ENCODE results near the gene KRTAP3-1.
"Not testable (repeated sequence)": the region's sequence is repeated elsewhere in the genome, so short reads cannot be mapped to it uniquely, and the experiment has no call there.

KRTAP3-1 gene

GRCh38 chr17:41008811-41009210, at the start of gene KRTAP3-1:
KRTAP3-1 (minus strand) TSS chr17:41009128; CDS start chr17:41009074, 54 bp downstream.
- DNase-seq (ENCODE audit: low read depth in 2 of 2) = no peak

- no peak for DNase-seq (ENCODE audit: low read depth in 2 of 2)
These were observed 48.6 kb upstream of the KRTAP3-1 start for GRCh38 chr17:41057547-41057946.

- DNase-seq (ENCODE audit: low read depth in 2 of 2) = not testable (repeated sequence)
These were observed 46.2 kb upstream of the KRTAP3-1 start, which contains the start of gene KRTAP2-2 for GRCh38 chr17:41055130-41055529. KRTAP2-2 (minus strand) TSS chr17:41055230; CDS start chr17:41055211, 19 bp downstream.

- DNase-seq (ENCODE audit: low read depth in 2 of 2) = not testable (repeated sequence)
These were observed 45.6 kb upstream of the KRTAP3-1 start for GRCh38 chr17:41054556-41054955.

- no peak for DNase-seq (ENCODE audit: low read depth in 2 of 2)
These were observed 45.1 kb upstream of the KRTAP3-1 start for GRCh38 chr17:41054025-41054424.

GRCh38 chr17:41052566-41052965, 43.6 kb upstream of the KRTAP3-1 start:
- DNase-seq (ENCODE audit: low read depth in 2 of 2) = no peak

- DNase-seq (ENCODE audit: low read depth in 2 of 2) = no peak
These were observed 40.2 kb upstream of the KRTAP3-1 start for GRCh38 chr17:41049110-41049509.

GRCh38 chr17:41048441-41048840, 39.5 kb upstream of the KRTAP3-1 start:
- DNase-seq (ENCODE audit: low read depth in 2 of 2) = no peak

GRCh38 chr17:41046735-41047465, 38.0 kb upstream of the KRTAP3-1 start, which contains the start of gene KRTAP2-1:
KRTAP2-1 (minus strand) TSS chr17:41047316; CDS start chr17:41047267, 49 bp downstream.
- not testable (repeated sequence) for DNase-seq (ENCODE audit: low read depth in 2 of 2)

- no peak for DNase-seq (ENCODE audit: low read depth in 2 of 2)
These were observed 34.0 kb upstream of the KRTAP3-1 start for GRCh38 chr17:41042953-41043352.

GRCh38 chr17:41040783-41041571, 32.0 kb upstream of the KRTAP3-1 start, which contains the start of gene KRTAP1-1:
KRTAP1-1 (minus strand) TSS chr17:41041450; CDS start chr17:41041397, 53 bp downstream.
- not testable (repeated sequence) for DNase-seq (ENCODE audit: low read depth in 2 of 2)

- DNase-seq (ENCODE audit: low read depth in 2 of 2) = no peak
These were observed 29.0 kb upstream of the KRTAP3-1 start for GRCh38 chr17:41037853-41038350.

- DNase-seq (ENCODE audit: low read depth in 2 of 2) = not testable (repeated sequence)
These were observed 25.5 kb upstream of the KRTAP3-1 start, which contains the start of gene KRTAP1-3 for GRCh38 chr17:41034346-41034935. KRTAP1-3 (minus strand) TSS chr17:41034874; CDS start chr17:41034821, 53 bp downstream.

GRCh38 chr17:41029633-41030245, 20.8 kb upstream of the KRTAP3-1 start, which contains the start of gene KRTAP1-4:
KRTAP1-4 (minus strand) TSS chr17:41030195; CDS start chr17:41030078, 117 bp downstream.
- no peak for DNase-seq (ENCODE audit: low read depth in 2 of 2)

- DNase-seq (ENCODE audit: low read depth in 2 of 2) = no peak
These were observed 18.0 kb upstream of the KRTAP3-1 start, which contains the start of gene KRTAP1-5 for GRCh38 chr17:41026715-41027471. KRTAP1-5 (minus strand) TSS chr17:41027208; CDS start chr17:41027155, 53 bp downstream.

- no peak for DNase-seq (ENCODE audit: low read depth in 2 of 2)
These were observed 15.8 kb upstream of the KRTAP3-1 start for GRCh38 chr17:41024697-41025096.

GRCh38 chr17:41020336-41020735, 11.4 kb upstream of the KRTAP3-1 start:
- DNase-seq (ENCODE audit: low read depth in 2 of 2) = no peak

GRCh38 chr17:41019415-41019814, 10.5 kb upstream of the KRTAP3-1 start:
- DNase-seq (ENCODE audit: low read depth in 2 of 2) = no peak

GRCh38 chr17:41018541-41018940, 9.6 kb upstream of the KRTAP3-1 start:
- DNase-seq (ENCODE audit: low read depth in 2 of 2) = no peak

- no peak for DNase-seq (ENCODE audit: low read depth in 2 of 2)
These were observed 7.8 kb upstream of the KRTAP3-1 start for GRCh38 chr17:41016578-41017215.
